Measurements from ENCODE around the gene CASQ1.

Gene CASQ1

GRCh38 chr1:160189649-160190625, at the start of gene CASQ1:
CASQ1 (plus strand) TSS chr1:160190575; CDS start chr1:160190752, 177 bp downstream.
- no peak for DNase-seq

DNA sequence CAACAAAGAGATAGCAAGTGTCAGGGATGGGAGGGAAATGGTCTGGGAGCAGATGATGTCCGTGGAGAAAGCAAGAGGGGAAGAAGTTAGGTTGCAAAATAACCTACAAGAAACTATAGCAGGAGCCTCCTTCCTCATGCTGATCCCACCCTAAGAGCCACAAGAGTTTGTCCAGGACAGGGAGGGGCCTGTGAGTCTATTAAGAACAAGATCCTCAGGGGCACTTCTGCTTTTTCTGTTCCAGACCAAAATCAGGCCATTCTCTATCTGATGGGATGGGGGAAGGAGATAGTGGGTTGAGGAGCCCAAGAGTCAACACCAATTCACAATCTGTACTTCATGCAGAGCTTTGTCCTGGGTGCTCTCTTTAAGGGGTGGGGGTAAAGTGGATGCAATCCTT, 46.7 kb upstream of the CASQ1 start:
- no peak for DNase-seq

GRCh38 chr1:160144921-160145320, 45.5 kb upstream of the CASQ1 start:
- DNase-seq: no peak

DNA sequence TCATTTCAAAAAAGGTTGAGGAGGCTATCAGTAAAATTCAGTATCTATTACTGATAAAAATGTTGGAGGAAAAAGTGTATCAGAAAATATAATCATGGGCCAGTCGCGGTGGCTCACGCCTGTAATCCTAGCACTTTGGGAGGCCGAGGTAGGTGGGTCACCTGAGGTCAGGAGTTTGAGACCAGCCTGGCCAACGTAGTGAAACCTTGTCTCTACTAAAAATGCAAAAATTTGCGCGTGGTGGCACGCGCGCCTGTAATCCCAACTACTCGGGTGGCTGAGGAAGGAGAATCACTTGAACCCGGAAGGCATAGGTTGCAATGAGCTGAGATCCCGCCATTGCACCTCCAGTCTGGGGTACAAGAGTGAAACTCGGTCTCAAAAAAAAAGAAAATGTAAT, 44.3 kb upstream of the CASQ1 start:
- no peak for DNase-seq

GRCh38 chr1:160148121-160148520, 42.3 kb upstream of the CASQ1 start:
- DNase-seq: no peak

- no peak for DNase-seq
These were observed 41.1 kb upstream of the CASQ1 start for GRCh38 chr1:160149233-160149632.

- DNase-seq: no peak
These were observed 40.7 kb upstream of the CASQ1 start for GRCh38 chr1:160149716-160150115.

GRCh38 chr1:160151303-160151702, 39.1 kb upstream of the CASQ1 start, which contains the start of gene ATP1A4:
ATP1A4 (plus strand) TSS chr1:160151603; CDS start chr1:160152041, 438 bp downstream.
- DNase-seq: no peak

- no peak for DNase-seq
These were observed 35.6 kb upstream of the CASQ1 start for GRCh38 chr1:160154790-160155189.

DNA sequence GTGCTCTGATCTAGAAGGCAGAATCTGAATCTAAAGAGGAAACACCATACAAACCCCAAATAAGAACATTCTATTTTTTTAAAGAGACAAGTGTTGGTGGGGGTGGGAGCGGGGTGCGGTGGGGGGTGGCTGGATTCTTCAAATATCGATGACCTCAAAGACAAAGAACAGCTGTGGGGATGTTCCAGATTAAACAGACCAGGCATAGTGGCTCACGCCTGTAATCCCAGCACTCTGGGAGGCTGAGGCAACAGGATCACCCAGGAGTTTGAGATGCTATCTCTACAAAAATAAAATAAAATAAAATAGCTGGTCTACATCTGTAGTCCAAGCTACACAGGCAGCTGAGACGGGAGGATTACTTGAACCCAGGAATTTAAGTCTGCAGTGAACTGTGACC, 34.0 kb upstream of the CASQ1 start:
- no peak for DNase-seq

GRCh38 chr1:160157174-160157573, 33.2 kb upstream of the CASQ1 start:
- DNase-seq: no peak

- no peak for DNase-seq
These were observed 32.3 kb upstream of the CASQ1 start for GRCh38 chr1:160158031-160158430.

DNA sequence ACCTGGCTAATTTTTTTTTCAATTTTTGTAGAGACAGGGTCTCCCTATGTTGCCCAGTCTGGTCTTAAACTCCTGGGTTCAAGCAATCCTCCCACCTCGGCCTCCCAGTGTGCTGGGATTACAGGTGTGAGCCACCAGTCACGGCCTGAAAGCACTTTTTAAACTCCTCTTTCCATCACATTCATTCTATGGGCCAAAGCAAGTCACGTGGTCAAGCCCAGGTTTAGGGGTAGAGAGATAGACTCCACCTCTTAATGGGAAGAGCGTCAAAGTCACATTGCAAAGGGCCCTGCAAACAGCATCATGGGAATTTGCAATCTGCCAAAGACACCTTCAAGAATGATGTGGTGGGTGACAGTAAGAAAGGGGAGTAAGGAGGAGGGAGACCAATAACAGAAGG, 31.8 kb upstream of the CASQ1 start:
- no peak for DNase-seq

- peak; percentile 99 for DNase-seq
These were observed 30.5 kb upstream of the CASQ1 start for GRCh38 chr1:160159846-160160245.

- DNase-seq: no peak
These were observed 28.2 kb upstream of the CASQ1 start for GRCh38 chr1:160161965-160162705.

- DNase-seq: no peak
These were observed 27.4 kb upstream of the CASQ1 start for GRCh38 chr1:160162931-160163330.

GRCh38 chr1:160163615-160164014, 26.8 kb upstream of the CASQ1 start:
- DNase-seq: no peak

- no peak for DNase-seq
These were observed 26.3 kb upstream of the CASQ1 start for GRCh38 chr1:160164121-160164520.

DNA sequence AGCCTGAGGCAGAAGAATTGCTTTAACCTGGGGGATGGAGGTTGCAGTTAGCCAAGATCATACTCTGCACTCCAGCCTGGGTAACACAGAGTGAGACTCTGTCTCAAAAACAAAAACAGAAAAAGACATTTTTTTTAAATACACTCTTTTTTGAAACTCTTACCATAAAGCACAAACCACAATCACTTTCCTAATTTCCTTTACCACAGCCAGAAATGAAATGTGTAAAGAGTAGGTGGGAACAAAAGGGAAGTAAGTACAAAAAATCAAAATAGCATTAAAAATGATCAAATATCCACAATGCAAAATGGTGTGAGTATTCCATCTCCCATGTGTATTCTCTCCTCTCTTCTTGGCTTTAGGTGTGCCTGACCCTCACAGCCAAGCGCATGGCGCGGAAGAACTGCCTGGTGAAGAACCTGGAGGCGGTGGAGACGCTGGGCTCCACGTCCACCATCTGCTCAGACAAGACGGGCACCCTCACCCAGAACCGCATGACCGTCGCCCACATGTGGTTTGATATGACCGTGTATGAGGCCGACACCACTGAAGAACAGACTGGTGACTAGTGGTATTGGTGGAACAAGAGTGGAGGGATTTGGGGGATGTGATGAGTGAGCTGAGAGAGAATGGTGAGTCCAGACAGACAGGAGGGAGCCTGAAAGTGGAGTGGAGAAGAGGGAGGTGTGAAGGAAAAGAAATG, 24.1 kb upstream of the CASQ1 start:
- DNase-seq: no peak

- peak; percentile 76 for DNase-seq
These were observed 23.3 kb upstream of the CASQ1 start for GRCh38 chr1:160167056-160167455.

GRCh38 chr1:160167580-160167979, 22.8 kb upstream of the CASQ1 start:
- DNase-seq: peak; percentile 60

DNA sequence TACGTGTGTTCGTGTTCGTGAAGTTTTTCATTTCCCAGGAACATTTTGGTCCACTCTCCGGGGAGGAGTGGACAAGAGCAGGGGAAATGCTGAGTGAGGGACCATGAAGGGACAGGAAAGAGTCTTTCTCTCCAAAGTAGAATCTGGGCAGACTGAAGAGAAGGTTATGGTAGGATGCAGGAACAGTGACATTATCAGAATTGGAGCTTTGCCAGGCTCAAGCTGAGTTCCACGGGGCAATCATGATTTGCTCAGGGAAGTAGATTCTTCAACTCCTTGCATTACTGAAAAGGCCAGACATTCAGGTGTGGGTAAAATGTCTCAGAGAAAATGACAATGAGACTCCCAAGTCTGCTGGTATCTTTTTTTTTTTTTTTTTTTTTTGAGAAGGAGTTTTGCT, 22.4 kb upstream of the CASQ1 start:
- DNase-seq: peak; percentile 43

All from DMS79 treated with DMSO at 0.1 percent for 48 hours (cell line).